ENCODE measurements around the gene BANK1. TPM values are rescaled to one million over a fixed set of nuclear protein-coding genes. Genes with fewer than 3 reads are reported as not detected.

Gene BANK1
- polyA plus RNA-seq, 1 of the 3 experiments (the other 2 are of a cell fraction): not detected

- TF ChIP-seq, protein P1, sequence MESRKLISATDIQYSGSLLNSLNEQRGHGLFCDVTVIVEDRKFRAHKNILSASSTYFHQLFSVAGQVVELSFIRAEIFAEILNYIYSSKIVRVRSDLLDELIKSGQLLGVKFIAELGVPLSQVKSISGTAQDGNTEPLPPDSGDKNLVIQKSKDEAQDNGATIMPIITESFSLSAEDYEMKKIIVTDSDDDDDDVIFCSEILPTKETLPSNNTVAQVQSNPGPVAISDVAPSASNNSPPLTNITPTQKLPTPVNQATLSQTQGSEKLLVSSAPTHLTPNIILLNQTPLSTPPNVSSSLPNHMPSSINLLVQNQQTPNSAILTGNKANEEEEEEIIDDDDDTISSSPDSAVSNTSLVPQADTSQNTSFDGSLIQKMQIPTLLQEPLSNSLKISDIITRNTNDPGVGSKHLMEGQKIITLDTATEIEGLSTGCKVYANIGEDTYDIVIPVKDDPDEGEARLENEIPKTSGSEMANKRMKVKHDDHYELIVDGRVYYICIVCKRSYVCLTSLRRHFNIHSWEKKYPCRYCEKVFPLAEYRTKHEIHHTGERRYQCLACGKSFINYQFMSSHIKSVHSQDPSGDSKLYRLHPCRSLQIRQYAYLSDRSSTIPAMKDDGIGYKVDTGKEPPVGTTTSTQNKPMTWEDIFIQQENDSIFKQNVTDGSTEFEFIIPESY (IDR thresholded peaks at IDR 0.05; ENCODE audit: borderline replicate concordance, low read depth): no peak
- no peak for TF ChIP-seq FOXJ3 (CRISPR knock-in tag; IDR thresholded peaks at IDR 0.05)
- no peak for TF ChIP-seq RAD21 (IDR thresholded peaks at IDR 0.05; ENCODE audit: low read length)
- TF ChIP-seq YY1 (IDR thresholded peaks at IDR 0.05; ENCODE audit: low read depth): no peak
Measured at GRCh38 chr4:101853691-101854090, 63.2 kb downstream of the BANK1 start (continued).

GRCh38 chr4:101855239-101855638, 64.7 kb downstream of the BANK1 start:
- CTCF ChIA-PET: no interaction called here
- TF ChIP-seq FOXJ3 (CRISPR knock-in tag; IDR thresholded peaks at IDR 0.05) (no peak), MAX (IDR thresholded peaks at IDR 0.05; ENCODE audit: low read depth) (no peak), GABPA (IDR thresholded peaks at IDR 0.05; ENCODE audit: low read depth) (no peak), TCF12 (IDR thresholded peaks at IDR 0.05) (no peak), RFX5 (IDR thresholded peaks at IDR 0.05; ENCODE audit: low read length) (no peak), SIN3A (IDR thresholded peaks at IDR 0.05; ENCODE audit: borderline replicate concordance, low read depth, low read length) (no peak), RXRA (IDR thresholded peaks at IDR 0.05; ENCODE audit: borderline replicate concordance, low read depth) (no peak), TAF1 (IDR thresholded peaks at IDR 0.05; ENCODE audit: borderline replicate concordance, low read depth, low read length) (no peak), FOSL2 (IDR thresholded peaks at IDR 0.05; ENCODE audit: borderline replicate concordance, low read depth) (no peak)
- TF ChIP-seq, protein P2, sequence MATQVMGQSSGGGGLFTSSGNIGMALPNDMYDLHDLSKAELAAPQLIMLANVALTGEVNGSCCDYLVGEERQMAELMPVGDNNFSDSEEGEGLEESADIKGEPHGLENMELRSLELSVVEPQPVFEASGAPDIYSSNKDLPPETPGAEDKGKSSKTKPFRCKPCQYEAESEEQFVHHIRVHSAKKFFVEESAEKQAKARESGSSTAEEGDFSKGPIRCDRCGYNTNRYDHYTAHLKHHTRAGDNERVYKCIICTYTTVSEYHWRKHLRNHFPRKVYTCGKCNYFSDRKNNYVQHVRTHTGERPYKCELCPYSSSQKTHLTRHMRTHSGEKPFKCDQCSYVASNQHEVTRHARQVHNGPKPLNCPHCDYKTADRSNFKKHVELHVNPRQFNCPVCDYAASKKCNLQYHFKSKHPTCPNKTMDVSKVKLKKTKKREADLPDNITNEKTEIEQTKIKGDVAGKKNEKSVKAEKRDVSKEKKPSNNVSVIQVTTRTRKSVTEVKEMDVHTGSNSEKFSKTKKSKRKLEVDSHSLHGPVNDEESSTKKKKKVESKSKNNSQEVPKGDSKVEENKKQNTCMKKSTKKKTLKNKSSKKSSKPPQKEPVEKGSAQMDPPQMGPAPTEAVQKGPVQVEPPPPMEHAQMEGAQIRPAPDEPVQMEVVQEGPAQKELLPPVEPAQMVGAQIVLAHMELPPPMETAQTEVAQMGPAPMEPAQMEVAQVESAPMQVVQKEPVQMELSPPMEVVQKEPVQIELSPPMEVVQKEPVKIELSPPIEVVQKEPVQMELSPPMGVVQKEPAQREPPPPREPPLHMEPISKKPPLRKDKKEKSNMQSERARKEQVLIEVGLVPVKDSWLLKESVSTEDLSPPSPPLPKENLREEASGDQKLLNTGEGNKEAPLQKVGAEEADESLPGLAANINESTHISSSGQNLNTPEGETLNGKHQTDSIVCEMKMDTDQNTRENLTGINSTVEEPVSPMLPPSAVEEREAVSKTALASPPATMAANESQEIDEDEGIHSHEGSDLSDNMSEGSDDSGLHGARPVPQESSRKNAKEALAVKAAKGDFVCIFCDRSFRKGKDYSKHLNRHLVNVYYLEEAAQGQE (IDR thresholded peaks at IDR 0.05; ENCODE audit: low read depth, low read length): no peak
- TF ChIP-seq, protein P3, sequence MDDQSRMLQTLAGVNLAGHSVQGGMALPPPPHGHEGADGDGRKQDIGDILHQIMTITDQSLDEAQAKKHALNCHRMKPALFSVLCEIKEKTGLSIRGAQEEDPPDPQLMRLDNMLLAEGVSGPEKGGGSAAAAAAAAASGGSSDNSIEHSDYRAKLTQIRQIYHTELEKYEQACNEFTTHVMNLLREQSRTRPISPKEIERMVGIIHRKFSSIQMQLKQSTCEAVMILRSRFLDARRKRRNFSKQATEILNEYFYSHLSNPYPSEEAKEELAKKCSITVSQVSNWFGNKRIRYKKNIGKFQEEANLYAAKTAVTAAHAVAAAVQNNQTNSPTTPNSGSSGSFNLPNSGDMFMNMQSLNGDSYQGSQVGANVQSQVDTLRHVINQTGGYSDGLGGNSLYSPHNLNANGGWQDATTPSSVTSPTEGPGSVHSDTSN (IDR thresholded peaks at IDR 0.05): no peak
- H3K36me3 ChIP-seq (replicated peaks in 1 of 2; ENCODE audit: control insufficient read depth in 1 of 2, insufficient read depth in 2 of 2, low read length in 1 of 2): no peaks in the 10 kb centered on the region
- no peaks in the 10 kb centered on the region for H3F3A ChIP-seq (replicated peaks; ENCODE audit: insufficient read depth)
- H3K4me3 ChIP-seq (ENCODE audit: low read depth in 2 of 2, low read length in 1 of 2): no peak overlapping the region
- WGBS (ENCODE audit: low lambda C conversion rate): 100% methylated on average over 1 of the region's 1 CpG
- H3K4me2 ChIP-seq: no peak overlapping the region
- H4K20me1 ChIP-seq (ENCODE audit: insufficient read depth): no peaks in the 10 kb centered on the region
- H2AFZ ChIP-seq (ENCODE audit: low read depth): no peak overlapping the region
- H3K4me1 ChIP-seq (ENCODE audit: control insufficient read depth in 1 of 2, insufficient read depth in 2 of 2, low read depth in 1 of 2, low read length in 1 of 2): no peaks in the 10 kb centered on the region; a peak in 1 of 4 replicates
- no peaks in the 10 kb centered on the region for H3K9me2 ChIP-seq
- no peak overlapping the region for H3K27ac ChIP-seq (ENCODE audit: low read depth in 2 of 2, low read length in 1 of 2)
- H3K27me3 ChIP-seq (ENCODE audit: insufficient read depth): no peaks in the 10 kb centered on the region
- no peaks in the 10 kb centered on the region for H3K79me2 ChIP-seq (ENCODE audit: insufficient read depth)
- POLR2A ChIA-PET: no interaction called here
- no peaks in the 10 kb centered on the region for H3K9me3 ChIP-seq
- no peak for DNase-seq
- no peak overlapping the region for H3K9ac ChIP-seq
